Neural cell (in vitro differentiated cells): ENCODE data around the gene PTPN1.

ENCODE experiments used
- CTCF ChIP-seq: fragments of 450-650 bp; IDR thresholded peaks from 2 replicates; pipeline ENCODE4 v1.5.1; 2014; ENCODE audit warnings: antibody characterized with exemption, mild to moderate bottlenecking, moderate library complexity; ENCODE audit not compliant: poor library complexity, severe bottlenecking
- EZH2 ChIP-seq: fragments of 200-600, 300-800 bp; shearing (Covaris generic), sonication (generic); IDR thresholded peaks from 2 replicates; pipeline ENCODE4 v1.6.1; 2014; ENCODE audit warnings: antibody characterized with exemption, low read length, borderline replicate concordance, mild to moderate bottlenecking; ENCODE audit not compliant: insufficient read depth, poor library complexity, severe bottlenecking

- TF ChIP-seq CTCF = no peak
- TF ChIP-seq EZH2 = no peak
Observed at GRCh38 chr20:50611128-50611810, 101.1 kb downstream of the PTPN1 start.
